Astrocyte (in vitro differentiated cells and primary cell): ENCODE results near the gene SH3BGRL2. TPM values are rescaled to one million over a fixed set of nuclear protein-coding genes. Genes with fewer than 3 reads are reported as not detected.

ENCODE experiments used
- DNase-seq: peaks from one replicate; pipeline ENCODE4 v3.0.0-alpha.2; 2010; ENCODE audit warnings: low read depth
- FAIRE-seq: peaks from 2 replicates; lab custom pipeline; 2011; peaks lifted over from hg19 to GRCh38; lab: Jason Lieb, UNC
- H2AFZ ChIP-seq: 2 replicates; pipeline ENCODE4 v1.6.0; 2012; ENCODE audit warnings: low read depth, low read length, inconsistent platforms
- H3K27ac ChIP-seq: 2 replicates; pipeline ENCODE4 v1.5.1; 2011; ENCODE audit warnings: low read depth, low read length, inconsistent platforms
- H3K27me3 ChIP-seq: 2 replicates; pipeline ENCODE4 v1.6.0; 2011; ENCODE audit warnings: low read length, inconsistent platforms; ENCODE audit not compliant: insufficient read depth
- H3K36me3 ChIP-seq: 2 replicates; pipeline ENCODE4 v1.5.1; 2011; ENCODE audit warnings: low read length, inconsistent platforms; ENCODE audit not compliant: insufficient read depth
- H3K4me1 ChIP-seq: 2 replicates; pipeline ENCODE4 v1.5.1; 2011; ENCODE audit warnings: low read length, inconsistent platforms; ENCODE audit not compliant: insufficient read depth
- H3K4me2 ChIP-seq: 2 replicates; pipeline ENCODE4 v1.6.0; 2012; ENCODE audit warnings: low read length, inconsistent platforms
- H3K4me3 ChIP-seq: 2 replicates; pipeline ENCODE4 v1.5.1; 2011; ENCODE audit warnings: low read depth, mild to moderate bottlenecking, low read length, inconsistent platforms; ENCODE audit not compliant: insufficient read depth
- H3K79me2 ChIP-seq: 2 replicates; pipeline ENCODE4 v1.6.0; 2012; ENCODE audit warnings: mild to moderate bottlenecking, low read length, inconsistent platforms; ENCODE audit not compliant: insufficient read depth
- H3K9ac ChIP-seq: 2 replicates; pipeline ENCODE4 v1.6.0; 2012; ENCODE audit warnings: mild to moderate bottlenecking, low read length, inconsistent platforms
- H3K9me3 ChIP-seq: 2 replicates; pipeline ENCODE4 v1.5.1; 2012; ENCODE audit warnings: low read depth, mild to moderate bottlenecking, low read length, inconsistent platforms; ENCODE audit not compliant: insufficient read depth
- H4K20me1 ChIP-seq: 2 replicates; pipeline ENCODE4 v1.6.0; 2012; ENCODE audit warnings: low read length, inconsistent platforms; ENCODE audit not compliant: insufficient read depth
- H3K27ac Mint-ChIP-seq: one replicate; pipeline ENCODE4 v1.8.0; 2021; ENCODE audit warnings: mild to moderate bottlenecking, mixed read lengths; ENCODE audit not compliant: unreplicated experiment
- H3K27me3 Mint-ChIP-seq: one replicate; pipeline ENCODE4 v1.8.0; 2021; ENCODE audit warnings: low read depth, mixed read lengths; ENCODE audit not compliant: unreplicated experiment
- H3K36me3 Mint-ChIP-seq: one replicate; pipeline ENCODE4 v1.8.0; 2021; ENCODE audit warnings: low read depth, mixed read lengths; ENCODE audit not compliant: unreplicated experiment
- H3K4me1 Mint-ChIP-seq: one replicate; pipeline ENCODE4 v1.8.0; 2021; ENCODE audit warnings: low read depth, mixed read lengths; ENCODE audit not compliant: unreplicated experiment
- H3K4me3 Mint-ChIP-seq: one replicate; pipeline ENCODE4 v1.8.0; 2021; ENCODE audit warnings: mild to moderate bottlenecking, moderate library complexity, mixed read lengths; ENCODE audit not compliant: unreplicated experiment
- H3K9me3 Mint-ChIP-seq: one replicate; pipeline ENCODE4 v1.8.0; 2021; ENCODE audit warnings: mild to moderate bottlenecking, mixed read lengths; ENCODE audit not compliant: unreplicated experiment
- EZH2 ChIP-seq: IDR thresholded peaks from 2 replicates; pipeline ENCODE4 v1.6.1; 2012; ENCODE audit warnings: mild to moderate bottlenecking, low read length, inconsistent platforms; ENCODE audit not compliant: insufficient read depth
- total RNA-seq: library from RNA; stranded (reverse); gene quantifications from 2 replicates; pipeline ENCODE4 v1.2.1, GENCODE V29; 2021
- TF ChIP-seq, protein P1 (sequence below): IDR thresholded peaks from 2 replicates; pipeline ENCODE4 v1.5.1; 2011; ENCODE audit warnings: low read depth, mild to moderate bottlenecking, inconsistent platforms, low read length, moderate library complexity; ENCODE audit not compliant: insufficient read depth

Gene SH3BGRL2
- total RNA-seq, 1 donor from 2014 or later = 15.9 TPM

DNA sequence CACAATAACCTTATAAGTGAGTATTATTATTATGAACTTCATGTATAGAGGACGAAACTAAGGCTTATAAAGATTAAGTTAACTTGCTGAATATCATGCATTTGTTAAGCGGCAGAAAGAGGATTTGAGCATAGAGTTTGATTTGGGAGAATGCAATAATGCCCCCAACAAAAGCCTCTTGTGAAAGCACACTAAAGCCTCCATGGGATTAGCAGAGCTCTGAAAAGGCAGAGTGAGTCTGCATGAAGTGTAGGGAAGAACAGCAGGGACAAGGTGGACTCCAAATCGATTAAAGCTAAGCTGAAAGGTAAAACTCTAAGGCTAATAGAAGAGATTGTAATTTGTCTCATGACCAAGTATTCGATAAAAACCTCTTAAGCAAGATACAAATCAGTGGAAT is 100.3 kb downstream of the SH3BGRL2 start:
- H3K27ac ChIP-seq = no peak overlapping the region
- Mint-ChIP-seq H3K4me3 (no peak overlapping the region), H3K27me3 (no peaks in the 10 kb centered on the region), H3K27ac (no peak overlapping the region), H3K36me3 (no peaks in the 10 kb centered on the region), H3K4me1 (no peaks in the 10 kb centered on the region), H3K9me3 (no peaks in the 10 kb centered on the region)
- H3K4me1 ChIP-seq = no peaks in the 10 kb centered on the region
- H3K9me3 ChIP-seq = no peaks in the 10 kb centered on the region
- peaks cover 5% of the 10 kb centered on the region for H3K27me3 ChIP-seq
- H3K4me2 ChIP-seq = no peak overlapping the region
- H3K4me3 ChIP-seq = no peak overlapping the region
- FAIRE-seq (no peak), DNase-seq (no peak)
- TF ChIP-seq, protein P1, sequence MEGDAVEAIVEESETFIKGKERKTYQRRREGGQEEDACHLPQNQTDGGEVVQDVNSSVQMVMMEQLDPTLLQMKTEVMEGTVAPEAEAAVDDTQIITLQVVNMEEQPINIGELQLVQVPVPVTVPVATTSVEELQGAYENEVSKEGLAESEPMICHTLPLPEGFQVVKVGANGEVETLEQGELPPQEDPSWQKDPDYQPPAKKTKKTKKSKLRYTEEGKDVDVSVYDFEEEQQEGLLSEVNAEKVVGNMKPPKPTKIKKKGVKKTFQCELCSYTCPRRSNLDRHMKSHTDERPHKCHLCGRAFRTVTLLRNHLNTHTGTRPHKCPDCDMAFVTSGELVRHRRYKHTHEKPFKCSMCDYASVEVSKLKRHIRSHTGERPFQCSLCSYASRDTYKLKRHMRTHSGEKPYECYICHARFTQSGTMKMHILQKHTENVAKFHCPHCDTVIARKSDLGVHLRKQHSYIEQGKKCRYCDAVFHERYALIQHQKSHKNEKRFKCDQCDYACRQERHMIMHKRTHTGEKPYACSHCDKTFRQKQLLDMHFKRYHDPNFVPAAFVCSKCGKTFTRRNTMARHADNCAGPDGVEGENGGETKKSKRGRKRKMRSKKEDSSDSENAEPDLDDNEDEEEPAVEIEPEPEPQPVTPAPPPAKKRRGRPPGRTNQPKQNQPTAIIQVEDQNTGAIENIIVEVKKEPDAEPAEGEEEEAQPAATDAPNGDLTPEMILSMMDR = no peak
- no peak for TF ChIP-seq EZH2
- H3K9ac ChIP-seq = no peak overlapping the region
- no peaks in the 10 kb centered on the region for H3K79me2 ChIP-seq
- no peaks in the 10 kb centered on the region for H3K36me3 ChIP-seq
- H2AFZ ChIP-seq = no peak overlapping the region
- no peaks in the 10 kb centered on the region for H4K20me1 ChIP-seq

DNA sequence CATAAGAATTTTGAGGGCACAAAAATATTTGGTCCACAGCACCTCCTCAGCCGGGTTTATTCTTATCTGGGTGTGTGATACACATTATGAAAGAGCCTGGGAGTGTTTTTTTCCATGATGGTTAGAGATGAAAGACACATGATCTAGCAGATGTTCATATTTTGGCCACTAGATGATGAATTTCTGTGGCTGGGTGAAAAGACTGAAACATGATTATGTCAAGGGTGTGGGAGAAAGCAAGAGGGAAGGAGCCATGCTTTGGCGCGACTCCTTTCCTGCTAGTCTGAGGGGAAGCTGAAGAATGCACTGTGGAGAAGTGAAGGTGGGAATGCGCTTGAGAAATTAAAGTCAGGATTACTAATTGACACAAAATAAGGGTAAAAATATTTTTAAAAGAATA is 102.3 kb downstream of the SH3BGRL2 start:
- Mint-ChIP-seq H3K27ac (no peak overlapping the region), H3K4me3 (no peak overlapping the region), H3K36me3 (no peaks in the 10 kb centered on the region), H3K9me3 (no peaks in the 10 kb centered on the region), H3K27me3 (no peaks in the 10 kb centered on the region), H3K4me1 (no peaks in the 10 kb centered on the region)
- H4K20me1 ChIP-seq = no peaks in the 10 kb centered on the region
- no peaks in the 10 kb centered on the region for H3K4me1 ChIP-seq
- FAIRE-seq (no peak), DNase-seq (no peak)
- H3K9me3 ChIP-seq = no peaks in the 10 kb centered on the region
- no peak overlapping the region for H3K4me2 ChIP-seq
- H3K79me2 ChIP-seq = no peaks in the 10 kb centered on the region
- H3K9ac ChIP-seq = no peak overlapping the region
- TF ChIP-seq, protein P1 = no peak
- no peak for TF ChIP-seq EZH2
- H2AFZ ChIP-seq = no peak overlapping the region
- H3K27ac ChIP-seq = no peak overlapping the region
- no peak overlapping the region for H3K4me3 ChIP-seq
- peaks cover 5% of the 10 kb centered on the region for H3K27me3 ChIP-seq
- no peaks in the 10 kb centered on the region for H3K36me3 ChIP-seq

DNA sequence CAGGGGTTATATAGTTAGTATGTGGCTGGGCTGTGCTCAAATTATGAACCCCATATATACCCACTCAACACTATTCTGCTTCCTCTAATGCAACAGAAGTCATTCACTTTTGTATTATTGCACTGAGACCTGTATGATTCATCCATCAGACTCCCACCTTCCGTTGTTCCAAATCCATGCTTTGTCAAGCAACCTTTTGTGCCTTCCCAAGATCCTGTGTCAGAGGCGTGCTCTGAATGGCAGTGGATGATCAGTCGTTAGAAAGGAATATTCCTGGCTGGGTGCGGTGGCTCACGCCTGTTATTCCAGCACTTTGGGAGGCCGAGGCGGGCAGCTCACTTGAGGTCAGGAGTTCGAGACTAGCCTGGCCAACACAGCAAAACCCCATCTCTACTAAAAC is 103.2 kb downstream of the SH3BGRL2 start:
- Histone ChIP-seq H3K27ac (no peak overlapping the region), H3K9me3 (no peaks in the 10 kb centered on the region), H3K4me1 (no peaks in the 10 kb centered on the region), H2AFZ (no peak overlapping the region), H3K36me3 (no peaks in the 10 kb centered on the region), H3K27me3 (peaks cover 5% of the 10 kb centered on the region), H3K4me2 (no peak overlapping the region), H3K9ac (no peak overlapping the region), H3K4me3 (no peak overlapping the region), H4K20me1 (no peaks in the 10 kb centered on the region), H3K79me2 (no peaks in the 10 kb centered on the region)
- FAIRE-seq (no peak), DNase-seq (no peak)
- no peaks in the 10 kb centered on the region for H3K27me3 Mint-ChIP-seq
- no peak overlapping the region for H3K27ac Mint-ChIP-seq
- no peaks in the 10 kb centered on the region for H3K4me1 Mint-ChIP-seq
- no peaks in the 10 kb centered on the region for H3K36me3 Mint-ChIP-seq
- TF ChIP-seq, protein P1 = no peak
- no peak for TF ChIP-seq EZH2
- no peak overlapping the region for H3K4me3 Mint-ChIP-seq
- H3K9me3 Mint-ChIP-seq = no peaks in the 10 kb centered on the region
